ENCODE data around the gene POU4F2.

DNA sequence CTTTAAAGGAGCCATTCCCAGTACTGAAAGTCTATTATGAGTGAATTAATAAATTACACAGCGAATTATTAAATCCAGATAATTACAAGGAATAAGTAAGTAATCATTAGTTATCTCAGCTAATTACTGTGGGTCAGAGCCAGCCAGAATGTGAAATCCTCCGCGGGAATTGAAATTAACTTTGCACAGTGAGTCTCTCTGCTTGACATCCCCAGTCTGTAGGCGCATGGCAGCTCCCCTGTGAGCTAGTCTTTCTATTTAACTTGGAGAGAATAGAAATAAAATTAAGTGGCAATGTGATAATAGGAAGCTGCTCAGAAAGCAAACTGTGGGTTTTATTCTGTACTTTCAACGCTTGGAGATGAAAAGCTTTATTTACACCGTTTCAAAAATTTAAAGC lies 7.2 kb downstream of the POU4F2 start:
- TF ChIP-seq, protein P1, sequence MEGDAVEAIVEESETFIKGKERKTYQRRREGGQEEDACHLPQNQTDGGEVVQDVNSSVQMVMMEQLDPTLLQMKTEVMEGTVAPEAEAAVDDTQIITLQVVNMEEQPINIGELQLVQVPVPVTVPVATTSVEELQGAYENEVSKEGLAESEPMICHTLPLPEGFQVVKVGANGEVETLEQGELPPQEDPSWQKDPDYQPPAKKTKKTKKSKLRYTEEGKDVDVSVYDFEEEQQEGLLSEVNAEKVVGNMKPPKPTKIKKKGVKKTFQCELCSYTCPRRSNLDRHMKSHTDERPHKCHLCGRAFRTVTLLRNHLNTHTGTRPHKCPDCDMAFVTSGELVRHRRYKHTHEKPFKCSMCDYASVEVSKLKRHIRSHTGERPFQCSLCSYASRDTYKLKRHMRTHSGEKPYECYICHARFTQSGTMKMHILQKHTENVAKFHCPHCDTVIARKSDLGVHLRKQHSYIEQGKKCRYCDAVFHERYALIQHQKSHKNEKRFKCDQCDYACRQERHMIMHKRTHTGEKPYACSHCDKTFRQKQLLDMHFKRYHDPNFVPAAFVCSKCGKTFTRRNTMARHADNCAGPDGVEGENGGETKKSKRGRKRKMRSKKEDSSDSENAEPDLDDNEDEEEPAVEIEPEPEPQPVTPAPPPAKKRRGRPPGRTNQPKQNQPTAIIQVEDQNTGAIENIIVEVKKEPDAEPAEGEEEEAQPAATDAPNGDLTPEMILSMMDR (IDR thresholded peaks at IDR 0.05; ENCODE audit: insufficient read depth, low read length, poor library complexity, severe bottlenecking), result no peak
- TF ChIP-seq EZH2phosphoT487 (conservative IDR thresholded peaks at IDR 0.05; ENCODE audit: low read length), result no peak

Data from SU-DHL-6 (cell line).